K562 (cell line): ENCODE results near the gene RPL18A. TPM values are rescaled to one million over a fixed set of nuclear protein-coding genes. Genes with fewer than 3 reads are reported as not detected.

Experiments used
- ATAC-seq: fragments of 200-7000 bp; cut with Tn5 transposase; 3 replicates; pipeline ENCODE4 v1.9.1; 2020; ENCODE audit warnings: moderate library complexity
- BruUV-seq: library from RNA; stranded (reverse); fragments of 400-500 nt; replicated peaks from 2 replicates; lab custom pipeline; 2021; lab: Mats Ljungman, UMichigan
- CTCF ChIA-PET: fragments of 300-600 bp; formaldehyde crosslinking; extraction: SDS; loops from one replicate; lab custom pipeline; 2021; ENCODE audit warnings: low intra/inter-chr PET ratio; lab: Yijun Ruan, JAX
- POLR2A ChIA-PET: fragments of 300-600, 350-650 bp; sonication (Branson Sonifier 250); formaldehyde crosslinking; extraction: SDS; loops from one replicate; lab custom pipeline; 2021; ENCODE audit warnings: antibody characterized with exemption, inconsistent platforms; lab: Yijun Ruan, JAX
- DNase-seq, 4 experiments: peaks; one replicate each; pipeline versions ENCODE4 v3.0.0 to v3.0.0-alpha.2; 2011 to 2018; ENCODE audit warnings: low spot score in 3 of 4, mixed read lengths in 3 of 4; ENCODE audit errors: extremely low read depth in 1 of 4
- FAIRE-seq: peaks from 2 replicates; lab custom pipeline; 2011; peaks lifted over from hg19 to GRCh38; lab: Jason Lieb, UNC
- H2AFZ ChIP-seq: 2 replicates; pipeline ENCODE4 v1.6.0; 2011; ENCODE audit warnings: low read depth, low read length, control low read depth, inconsistent platforms
- H3K27ac ChIP-seq: fragments of 200-600 bp; 3 replicates; pipeline ENCODE4 v1.8.0; 2011; ENCODE audit warnings: low read depth, mild to moderate bottlenecking, control low read depth, inconsistent platforms, low read length, moderate library complexity, mixed read lengths; ENCODE audit errors: extremely low read depth
- H3K27me3 ChIP-seq, 2 experiments: fragments of 300-600 bp in 1 of 2; 2 replicates in 1 of 2; 3 replicates in 1 of 2; pipeline versions ENCODE4 v1.6.0 to v1.8.0; 2011; ENCODE audit warnings: inconsistent platforms in 2 of 2, low read length in 2 of 2, mild to moderate bottlenecking in 1 of 2, mixed read lengths in 1 of 2, moderate library complexity in 1 of 2; ENCODE audit not compliant: control insufficient read depth in 2 of 2, insufficient read depth in 2 of 2
- H3K36me3 ChIP-seq: fragments of 300-600 bp; 3 replicates; pipeline ENCODE4 v1.8.0; 2011; ENCODE audit warnings: mild to moderate bottlenecking, low read length, inconsistent platforms; ENCODE audit not compliant: control insufficient read depth, insufficient read depth
- H3K4me1 ChIP-seq, 2 experiments: fragments of 200-600 bp in 1 of 2; replicated peaks in 1 of 2; 2 replicates in 1 of 2; 3 replicates in 1 of 2; pipeline versions ENCODE4 v1.5.1 to v1.8.0; 2011; ENCODE audit warnings: inconsistent platforms in 2 of 2, low read length in 2 of 2, mild to moderate bottlenecking in 1 of 2, mixed read lengths in 1 of 2, moderate library complexity in 1 of 2; ENCODE audit not compliant: control insufficient read depth in 2 of 2, insufficient read depth in 2 of 2
- H3K4me2 ChIP-seq: 2 replicates; pipeline ENCODE4 v1.6.1; 2011; ENCODE audit warnings: low read length, control low read depth, inconsistent platforms, mixed read lengths; ENCODE audit not compliant: insufficient read depth
- H3K4me3 ChIP-seq: fragments of 200-600 bp; sonication (generic), shearing (Covaris generic); 2 replicates; pipeline ENCODE4 v1.5.1; 2016; ENCODE audit warnings: control low read depth, inconsistent platforms
- H3K79me2 ChIP-seq: fragments of 200-600 bp; 3 replicates; pipeline ENCODE4 v1.8.0; 2011; ENCODE audit warnings: low read length, inconsistent platforms; ENCODE audit not compliant: control insufficient read depth, insufficient read depth
- H3K9ac ChIP-seq, 2 experiments: 2 replicates each; pipeline versions ENCODE4 v1.6.0 to v1.6.1; 2011; ENCODE audit warnings: low read depth in 2 of 2, low read length in 2 of 2, control low read depth in 1 of 2, inconsistent platforms in 1 of 2, mild to moderate bottlenecking in 1 of 2, mixed read lengths in 1 of 2; ENCODE audit not compliant: insufficient read depth in 1 of 2
- H3K9me1 ChIP-seq: one replicate; pipeline ENCODE4 v1.6.0; 2011; ENCODE audit warnings: inconsistent platforms, mild to moderate bottlenecking, low read length, moderate library complexity; ENCODE audit not compliant: control insufficient read depth, insufficient read depth
- H3K9me3 ChIP-seq: replicated peaks from 2 replicates; pipeline ENCODE4 v1.5.1; 2011; ENCODE audit warnings: low read depth, low read length, inconsistent platforms; ENCODE audit not compliant: control insufficient read depth, insufficient read depth
- H4K20me1 ChIP-seq: replicated peaks from 2 replicates; pipeline ENCODE4 v1.6.1; 2011; ENCODE audit warnings: low read length, inconsistent platforms, mixed read lengths; ENCODE audit not compliant: control insufficient read depth, insufficient read depth
- ADNP ChIP-seq: fragments of 200-800 bp; sonication (Bioruptor generic); IDR thresholded peaks from 2 replicates; pipeline ENCODE4 v1.6.1; 2016; ENCODE audit warnings: missing genetic modification characterization, missing compliant biosample characterization
- CBX3 ChIP-seq, 2 experiments: IDR thresholded peaks; 1 replicate in 1 of 2; 2 replicates in 1 of 2; pipeline ENCODE4 v1.6.1; 2012; ENCODE audit warnings: inconsistent platforms in 2 of 2, low read length in 2 of 2, borderline replicate concordance in 1 of 2, control low read depth in 1 of 2
- CC2D1A ChIP-seq: fragments of 450-650 bp; IDR thresholded peaks from 2 replicates; pipeline ENCODE4 v1.6.1; 2017; ENCODE audit warnings: mild to moderate bottlenecking
- ETV1 ChIP-seq: fragments of 450-650 bp; conservative IDR thresholded peaks from 2 replicates; pipeline ENCODE4 v1.6.1; 2016; ENCODE audit warnings: missing genetic modification characterization, control low read depth, low read depth, missing compliant biosample characterization
- KDM1A ChIP-seq, 2 experiments: fragments of 450-650 bp; IDR thresholded peaks; 2 replicates each; pipeline ENCODE4 v1.6.1; 2016; ENCODE audit warnings: mild to moderate bottlenecking in 2 of 2
- MCM7 ChIP-seq, 2 experiments: fragments of 450-650 bp; IDR thresholded peaks; 2 replicates each; pipeline ENCODE4 v1.6.1; 2016 to 2018
- RBM25 ChIP-seq: fragments of 200-400 bp; formaldehyde crosslinking; IDR thresholded peaks from 2 replicates; pipeline ENCODE4 v1.6.1; 2018; ENCODE audit warnings: low read length, low read depth, moderate library complexity; ENCODE audit not compliant: severe bottlenecking
- SMAD4 ChIP-seq: fragments of 250-450 bp; sonication (Bioruptor Pico); conservative IDR thresholded peaks from 2 replicates; pipeline ENCODE4 v1.8.0; 2021; ENCODE audit warnings: inconsistent platforms, mild to moderate bottlenecking, moderate library complexity
- SNRNP70 ChIP-seq: fragments of 200-400 bp; formaldehyde crosslinking; optimal IDR thresholded peaks from 2 replicates; pipeline ENCODE3; 2017; ENCODE audit warnings: low read depth, low read length
- WGBS: fragments of 100-300 bp; shearing (Covaris generic); methylation state at CpG from one replicate; pipeline ENCODE4 v1.1.6; 2016; ENCODE audit warnings: low coverage, mixed read lengths; ENCODE audit not compliant: insufficient coverage; ENCODE audit errors: missing lambda C conversion rate; 5-methylcytosine and 5-hydroxymethylcytosine counted together
- in situ Hi-C: fragments of 300-500 bp; cut with MboI; formaldehyde crosslinking; loops from 4 replicates; pipeline ENCODE4 v1.15.0; 2018; ENCODE audit warnings: inconsistent platforms, mixed read lengths
- intact Hi-C: fragments of 100-400 bp; cut with micrococcal nuclease; formaldehyde crosslinking; loops from 2 replicates; pipeline ENCODE4 v1.14.2; 2022
- polyA plus RNA-seq, 8 experiments: library from polyadenylated mRNA; depleted of rRNA in 4 of 8; stranded (reverse) in 5 of 8; unstranded in 3 of 8; fragments of >200 nt; fragmentation: Nextera tagmentation in 2 of 8; fragmentation: Illumina TruSeq in 1 of 8; extraction: Ambion mirVana in 2 of 8; extraction: Trizol in 1 of 8; gene quantifications; 2 replicates each; pipeline versions ENCODE4 v1.2.1 to v1.2.3, GENCODE V29; 2011 to 2014; ENCODE audit warnings: inconsistent platforms in 1 of 8, missing spikeins in 1 of 8
- total RNA-seq, 7 experiments: library from RNA; depleted of rRNA in 6 of 7; stranded (reverse); fragments of >200 nt in 6 of 7; fragmentation: Illumina TruSeq in 2 of 7; extraction: Trizol in 2 of 7; gene quantifications; 2 replicates each; pipeline versions ENCODE4 v1.2.1 to v1.2.3, GENCODE V29; 2011 to 2021; ENCODE audit warnings: low replicate concordance in 1 of 7

Gene RPL18A
- total and polyA plus RNA-seq, 9 of the 15 experiments (the other 6 are each of a cell fraction or from before 2014, with no cell fraction given) = 626 to 2,882 (median 1,895) TPM

DNA sequence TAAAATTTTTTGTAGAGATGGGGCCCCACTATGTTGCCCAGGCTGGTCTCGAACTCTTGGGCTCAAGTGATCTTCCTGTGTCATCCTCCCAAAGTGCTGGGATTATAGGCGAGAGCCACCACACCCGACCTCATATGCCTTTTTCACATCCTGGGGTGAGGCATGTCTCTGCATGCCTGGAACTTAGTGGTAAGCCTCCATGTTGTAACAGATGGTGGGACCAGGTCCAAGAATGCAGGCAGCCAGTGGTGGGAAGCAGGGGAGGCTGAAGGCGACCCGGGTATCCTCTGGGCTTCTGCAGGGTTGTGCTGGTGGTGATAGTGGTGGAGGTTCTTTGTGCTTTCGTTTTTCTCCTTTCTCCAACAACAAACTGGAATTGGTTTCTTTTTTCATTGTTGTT, 43.0 kb downstream of the RPL18A start (continued):
- TF ChIP-seq SNRNP70 (no peak), ETV1 (no peak)

- intact Hi-C loops (no loop called here), in situ Hi-C loops (no loop called here)
- Histone ChIP-seq H3K4me3 (no peak overlapping the region), H3K36me3 (no peaks in the 10 kb centered on the region), H3K9me3 (peaks cover 7% of the 10 kb centered on the region), H3K27me3 (peaks cover 3 to 9% of the 10 kb centered on the region in 2 experiments; a peak in 2 of 5 replicates), H4K20me1 (no peaks in the 10 kb centered on the region), H3K79me2 (no peaks in the 10 kb centered on the region), H3K27ac (no peak overlapping the region), H3K4me1 (no peaks in the 10 kb centered on the region), H2AFZ (no peak overlapping the region), H3K9ac (no peak overlapping the region), H3K9me1 (no peaks in the 10 kb centered on the region), H3K4me2 (no peak overlapping the region)
- DNase-seq (no peak), ATAC-seq (no peak), FAIRE-seq (no peak)
- peak; percentile 61 for TF ChIP-seq RBM25
- TF ChIP-seq MCM7 (IDR thresholded peaks at IDR 0.05) = no peak
- TF ChIP-seq KDM1A (IDR thresholded peaks at IDR 0.05) = peak in 1 of 2 experiments; percentile 43; a peak in 1 of 4 replicates
- TF ChIP-seq ADNP (tag) = 0 out of 2 replicates have a peak, but pooled peaks have one; percentile 49
- TF ChIP-seq CC2D1A = no peak
- no peak for TF ChIP-seq SMAD4 (CRISPR knock-in tag)
- TF ChIP-seq CBX3 (IDR thresholded peaks at IDR 0.05; ENCODE audit: borderline replicate concordance in 1 of 2, low read length in 2 of 2) = 0 out of 3 replicates have a peak, but pooled peaks of 1 of the 2 experiments have one; percentile 60
- ChIA-PET POLR2A (no interaction called here), CTCF (no interaction called here)
- BruUV-seq = no TSS peak
- 2% methylated on average over 3 of the region's 3 CpGs for WGBS
These were observed 48.5 kb downstream of the RPL18A start for GRCh38 chr19:17908244-17908643.
